Caco-2 (cell line): Measurements from ENCODE around the gene MUC16. TPM values are rescaled to one million over a fixed set of nuclear protein-coding genes. Genes with fewer than 3 reads are reported as not detected.

Experiments used
- BruUV-seq: library from RNA; stranded (reverse); fragments of 400-500 nt; replicated peaks from 2 replicates; lab custom pipeline; 2021; lab: Mats Ljungman, UMichigan
- CTCF ChIA-PET: fragments of 300-600 bp; sonication (Branson Sonifier 250); formaldehyde crosslinking; loops from one replicate; lab custom pipeline; 2022; ENCODE audit warnings: antibody characterized with exemption; lab: Charles Lee
- POLR2A ChIA-PET: fragments of 300-600 bp; sonication (Branson Sonifier 250); formaldehyde crosslinking; loops from one replicate; lab custom pipeline; 2022; ENCODE audit warnings: antibody characterized with exemption; lab: Charles Lee
- DNase-seq, 2 experiments: peaks; one replicate each; pipeline versions ENCODE4 v3.0.0 to v3.0.0-alpha.2; 2020 to 2022
- H3K27me3 ChIP-seq: replicated peaks from 2 replicates; pipeline ENCODE4 v1.6.0; 2011; ENCODE audit warnings: low read length; ENCODE audit not compliant: control insufficient read depth, insufficient read depth
- H3K36me3 ChIP-seq: 2 replicates; pipeline ENCODE4 v1.5.1; 2011; ENCODE audit warnings: low read length; ENCODE audit not compliant: control insufficient read depth, insufficient read depth
- H3K4me1 ChIP-seq: fragments of 250-450 bp; sonication (Bioruptor Pico); 2 replicates; pipeline ENCODE4 v1.5.1; 2020; ENCODE audit warnings: mild to moderate bottlenecking
- H3K4me3 ChIP-seq: 2 replicates; pipeline ENCODE4 v1.5.1; 2011; ENCODE audit warnings: low read depth, mild to moderate bottlenecking, control low read depth, low read length
- H3K9me3 ChIP-seq: fragments of 250-450 bp; sonication (Bioruptor Pico); 2 replicates; pipeline ENCODE4 v1.5.1; 2020; ENCODE audit warnings: mild to moderate bottlenecking, moderate library complexity
- H3K27ac Mint-ChIP-seq: one replicate; pipeline ENCODE4 v1.8.0; 2022; ENCODE audit warnings: mixed read lengths; ENCODE audit not compliant: unreplicated experiment
- H3K27me3 Mint-ChIP-seq: one replicate; pipeline ENCODE4 v1.8.0; 2022; ENCODE audit warnings: mixed read lengths; ENCODE audit not compliant: insufficient read depth, unreplicated experiment
- H3K36me3 Mint-ChIP-seq: one replicate; pipeline ENCODE4 v1.8.0; 2022; ENCODE audit warnings: mild to moderate bottlenecking, mixed read lengths; ENCODE audit not compliant: insufficient read depth, unreplicated experiment
- H3K4me1 Mint-ChIP-seq: one replicate; pipeline ENCODE4 v1.8.0; 2022; ENCODE audit warnings: low read depth, mixed read lengths; ENCODE audit not compliant: unreplicated experiment
- H3K4me3 Mint-ChIP-seq: one replicate; pipeline ENCODE4 v1.8.0; 2022; ENCODE audit warnings: mild to moderate bottlenecking, moderate library complexity, mixed read lengths; ENCODE audit not compliant: unreplicated experiment
- H3K9me3 Mint-ChIP-seq: one replicate; pipeline ENCODE4 v1.8.0; 2022; ENCODE audit warnings: mixed read lengths; ENCODE audit not compliant: unreplicated experiment
- intact Hi-C: fragments of 100-400 bp; cut with micrococcal nuclease; formaldehyde crosslinking; loops from one replicate; pipeline ENCODE4 v1.10.0; 2022; ENCODE audit not compliant: unreplicated experiment
- total RNA-seq: library from RNA; stranded (reverse); gene quantifications from 2 replicates; pipeline ENCODE4 v1.2.3, GENCODE V29; 2022
- TF ChIP-seq, protein P1 (sequence below), 2 experiments: fragments of 200-600 bp in 1 of 2; IDR thresholded peaks; 1 replicate in 1 of 2; 2 replicates in 1 of 2; pipeline versions ENCODE4 v1.5.1 to v1.8.0; 2011 to 2022; ENCODE audit warnings: antibody characterized with exemption in 1 of 2, control low read depth in 1 of 2, inconsistent platforms in 1 of 2, low read depth in 1 of 2, low read length in 1 of 2, mild to moderate bottlenecking in 1 of 2, moderate library complexity in 1 of 2; ENCODE audit not compliant: insufficient read depth in 1 of 2, severe bottlenecking in 1 of 2, unreplicated experiment in 1 of 2

MUC16 gene
- total RNA-seq, 1 experiment from 2014 or later: 0.05 TPM

DNA sequence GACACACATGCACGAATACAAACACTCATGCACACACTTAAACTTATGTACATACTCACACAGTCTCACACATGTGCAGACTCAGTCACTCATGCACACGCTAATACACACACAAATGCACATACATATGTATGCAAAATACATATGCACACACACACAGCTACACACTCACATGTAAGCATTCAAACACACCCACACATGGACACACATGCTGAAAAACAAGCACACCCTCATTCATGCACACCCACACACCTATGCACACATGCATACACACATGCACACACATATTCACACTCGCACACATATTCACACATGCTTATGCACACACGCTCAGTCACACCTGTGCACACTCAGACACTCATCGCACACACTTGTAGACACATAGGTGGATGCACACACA is 9.3 kb downstream of the MUC16 start:
- no peaks in the 10 kb centered on the region for H3K4me1 Mint-ChIP-seq
- intact Hi-C loops: no loop called here
- peaks cover 33% of the 10 kb centered on the region for H3K9me3 Mint-ChIP-seq
- H3K27me3 Mint-ChIP-seq: no peaks in the 10 kb centered on the region
- Histone ChIP-seq H3K4me3 (no peak overlapping the region), H3K9me3 (no peaks in the 10 kb centered on the region), H3K36me3 (no peaks in the 10 kb centered on the region), H3K4me1 (no peaks in the 10 kb centered on the region), H3K27me3 (no peaks in the 10 kb centered on the region)
- TF ChIP-seq, protein P1, sequence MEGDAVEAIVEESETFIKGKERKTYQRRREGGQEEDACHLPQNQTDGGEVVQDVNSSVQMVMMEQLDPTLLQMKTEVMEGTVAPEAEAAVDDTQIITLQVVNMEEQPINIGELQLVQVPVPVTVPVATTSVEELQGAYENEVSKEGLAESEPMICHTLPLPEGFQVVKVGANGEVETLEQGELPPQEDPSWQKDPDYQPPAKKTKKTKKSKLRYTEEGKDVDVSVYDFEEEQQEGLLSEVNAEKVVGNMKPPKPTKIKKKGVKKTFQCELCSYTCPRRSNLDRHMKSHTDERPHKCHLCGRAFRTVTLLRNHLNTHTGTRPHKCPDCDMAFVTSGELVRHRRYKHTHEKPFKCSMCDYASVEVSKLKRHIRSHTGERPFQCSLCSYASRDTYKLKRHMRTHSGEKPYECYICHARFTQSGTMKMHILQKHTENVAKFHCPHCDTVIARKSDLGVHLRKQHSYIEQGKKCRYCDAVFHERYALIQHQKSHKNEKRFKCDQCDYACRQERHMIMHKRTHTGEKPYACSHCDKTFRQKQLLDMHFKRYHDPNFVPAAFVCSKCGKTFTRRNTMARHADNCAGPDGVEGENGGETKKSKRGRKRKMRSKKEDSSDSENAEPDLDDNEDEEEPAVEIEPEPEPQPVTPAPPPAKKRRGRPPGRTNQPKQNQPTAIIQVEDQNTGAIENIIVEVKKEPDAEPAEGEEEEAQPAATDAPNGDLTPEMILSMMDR (IDR thresholded peaks at IDR 0.05; ENCODE audit: insufficient read depth in 1 of 2, low read depth in 1 of 2, low read length in 1 of 2, severe bottlenecking in 1 of 2, unreplicated experiment in 1 of 2): no peak
- CTCF ChIA-PET: no interaction called here
- H3K4me3 Mint-ChIP-seq: no peak overlapping the region
- BruUV-seq: no TSS peak
- H3K27ac Mint-ChIP-seq: no peak overlapping the region
- POLR2A ChIA-PET: no interaction called here
- H3K36me3 Mint-ChIP-seq: no peaks in the 10 kb centered on the region
- DNase-seq: no peak

DNA sequence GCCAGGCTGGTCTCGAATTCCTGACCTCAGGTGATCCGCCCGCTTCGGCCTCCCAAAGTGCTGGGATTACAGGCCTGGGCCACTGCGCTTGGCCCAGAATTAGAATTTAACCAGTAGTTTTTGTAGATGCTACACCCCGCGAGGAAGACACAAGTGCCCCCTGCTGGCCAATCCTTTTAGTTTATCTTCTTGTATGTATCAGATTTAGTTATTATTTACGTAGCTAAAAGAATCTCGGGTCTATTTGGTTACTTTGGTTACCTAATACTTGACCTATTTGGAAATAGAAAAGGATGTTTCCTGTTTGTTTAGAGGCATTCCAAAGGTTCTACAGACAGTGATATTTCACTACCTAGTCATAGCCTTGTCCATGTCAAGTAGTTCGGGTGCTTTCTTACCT is 22.0 kb downstream of the MUC16 start:
- Mint-ChIP-seq H3K27ac (no peak overlapping the region), H3K9me3 (no peaks in the 10 kb centered on the region), H3K4me1 (no peaks in the 10 kb centered on the region), H3K27me3 (no peaks in the 10 kb centered on the region), H3K36me3 (no peaks in the 10 kb centered on the region), H3K4me3 (no peak overlapping the region)
- intact Hi-C loops: no loop called here
- Histone ChIP-seq H3K27me3 (no peaks in the 10 kb centered on the region), H3K4me1 (no peaks in the 10 kb centered on the region), H3K9me3 (no peaks in the 10 kb centered on the region), H3K4me3 (no peak overlapping the region), H3K36me3 (no peaks in the 10 kb centered on the region)
- DNase-seq: no peak
- ChIA-PET CTCF (no interaction called here), POLR2A (no interaction called here)
- TF ChIP-seq, protein P1 (IDR thresholded peaks at IDR 0.05; ENCODE audit: insufficient read depth in 1 of 2, low read depth in 1 of 2, low read length in 1 of 2, severe bottlenecking in 1 of 2, unreplicated experiment in 1 of 2): no peak
- no TSS peak for BruUV-seq

DNA sequence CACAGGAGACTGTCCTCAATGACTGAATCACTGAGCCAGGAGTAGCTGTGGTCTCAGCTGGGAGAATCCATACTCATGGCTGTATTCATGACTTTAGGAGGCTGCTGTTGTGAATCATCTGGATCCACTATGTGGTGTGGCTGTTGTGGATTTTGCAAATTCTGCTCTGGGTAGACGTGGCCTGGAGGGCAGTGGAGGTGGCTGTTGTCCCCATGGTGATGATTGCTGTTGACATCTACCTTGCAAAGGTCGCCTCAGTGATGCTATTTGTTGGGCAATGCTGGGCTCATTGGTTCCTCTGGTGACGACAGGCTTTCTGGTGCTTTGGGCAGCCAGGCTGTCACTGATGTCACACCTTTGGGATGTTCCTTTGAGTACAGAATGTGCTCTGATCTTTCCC is 23.9 kb downstream of the MUC16 start:
- no peaks in the 10 kb centered on the region for H3K4me1 Mint-ChIP-seq
- Histone ChIP-seq H3K4me1 (no peaks in the 10 kb centered on the region), H3K9me3 (no peaks in the 10 kb centered on the region), H3K4me3 (no peak overlapping the region), H3K36me3 (no peaks in the 10 kb centered on the region), H3K27me3 (no peaks in the 10 kb centered on the region)
- H3K27ac Mint-ChIP-seq: no peak overlapping the region
- no peak for DNase-seq
- intact Hi-C loops: no loop called here
- CTCF ChIA-PET: no interaction called here
- peaks cover 12% of the 10 kb centered on the region for H3K9me3 Mint-ChIP-seq
- H3K36me3 Mint-ChIP-seq: no peaks in the 10 kb centered on the region
- no peak overlapping the region for H3K4me3 Mint-ChIP-seq
- POLR2A ChIA-PET: no interaction called here
- H3K27me3 Mint-ChIP-seq: no peaks in the 10 kb centered on the region
- TF ChIP-seq, protein P1 (IDR thresholded peaks at IDR 0.05; ENCODE audit: insufficient read depth in 1 of 2, low read depth in 1 of 2, low read length in 1 of 2, severe bottlenecking in 1 of 2, unreplicated experiment in 1 of 2): no peak
- BruUV-seq: no TSS peak
